Transverse colon (tissue), 4 donors: ENCODE measurements around the gene EYS.
A peak's percentile ranks its signal among the peaks of the same experiment; 100 is the strongest.

Experiments used
- CTCF ChIP-seq, 5 experiments: fragments of 200-600 bp in 3 of 5; fragments of 450-650 bp in 2 of 5; sonication (generic) in 3 of 5; IDR thresholded peaks; 1 replicate in 2 of 5; 2 replicates in 3 of 5; pipeline ENCODE4 v1.5.1; 2016 to 2017; ENCODE audit warnings: antibody characterized with exemption in 5 of 5, inconsistent platforms in 3 of 5, mild to moderate bottlenecking in 2 of 5, moderate library complexity in 1 of 5
- EP300 ChIP-seq: sonication (generic); formaldehyde crosslinking; IDR thresholded peaks from one replicate; pipeline ENCODE4 v1.6.1; 2017; ENCODE audit warnings: antibody characterized with exemption, low read depth
- POLR2A ChIP-seq: fragments of 450-650 bp; IDR thresholded peaks from one replicate; pipeline ENCODE4 v1.6.1; 2016; ENCODE audit warnings: antibody characterized with exemption, mild to moderate bottlenecking, moderate library complexity
- POLR2AphosphoS5 ChIP-seq, 3 donors: sonication (generic); formaldehyde crosslinking; IDR thresholded peaks; one replicate each; pipeline ENCODE4 v1.6.1; 2016; ENCODE audit warnings: antibody characterized with exemption in 3 of 3

- TF ChIP-seq CTCF (IDR thresholded peaks at IDR 0.05): no peak
- TF ChIP-seq POLR2A: no peak
- peak in 1 of 3 donors; percentile 11 for TF ChIP-seq POLR2AphosphoS5 (IDR thresholded peaks at IDR 0.05)
- TF ChIP-seq EP300: no peak
Observed at GRCh38 chr6:65707126-65707826, at the start of gene EYS.
